WTC11 (cell line): ENCODE data around the gene EPN1. TPM values are rescaled to one million over a fixed set of nuclear protein-coding genes. Genes with fewer than 3 reads are reported as not detected.

Experiments
- ATAC-seq: fragments of 200-7000 bp; cut with Tn5 transposase; 2 replicates; pipeline ENCODE4 v1.10.0; 2021; ENCODE audit warnings: mild to moderate bottlenecking, moderate library complexity
- CTCF ChIA-PET: fragments of 300-600 bp; sonication (Branson Sonifier 250); formaldehyde crosslinking; loops from one replicate; lab custom pipeline; 2021; ENCODE audit warnings: antibody characterized with exemption; lab: Charles Lee
- POLR2A ChIA-PET: fragments of 350-600 bp; sonication (Branson Sonifier 250); formaldehyde crosslinking; loops from one replicate; lab custom pipeline; 2021; ENCODE audit warnings: antibody characterized with exemption; lab: Charles Lee
- DNase-seq: peaks from one replicate; pipeline ENCODE4 v3.0.0; 2021; ENCODE audit warnings: low spot score
- H3K27ac Mint-ChIP-seq: 2 replicates; pipeline ENCODE4 v1.8.0; 2021; ENCODE audit warnings: mixed read lengths
- H3K27me3 Mint-ChIP-seq: 2 replicates; pipeline ENCODE4 v1.8.0; 2021; ENCODE audit warnings: low read depth, mild to moderate bottlenecking, moderate library complexity, mixed read lengths
- H3K36me3 Mint-ChIP-seq: 2 replicates; pipeline ENCODE4 v1.8.0; 2021; ENCODE audit warnings: mixed read lengths
- H3K4me1 Mint-ChIP-seq: 2 replicates; pipeline ENCODE4 v1.8.0; 2022; ENCODE audit warnings: mixed read lengths
- H3K4me3 Mint-ChIP-seq: 2 replicates; pipeline ENCODE4 v1.8.0; 2021; ENCODE audit warnings: mild to moderate bottlenecking, moderate library complexity, mixed read lengths
- H3K9me3 Mint-ChIP-seq: 2 replicates; pipeline ENCODE4 v1.8.0; 2021; ENCODE audit warnings: mixed read lengths
- AR ChIP-seq: fragments of 250-450 bp; sonication (Bioruptor Pico); IDR thresholded peaks from 2 replicates; pipeline ENCODE4 v1.9.0; 2021; ENCODE audit warnings: mild to moderate bottlenecking
- CREB1 ChIP-seq: sonication (generic); formaldehyde crosslinking; IDR thresholded peaks from 2 replicates; pipeline ENCODE4 v1.8.0; 2023; ENCODE audit warnings: mild to moderate bottlenecking, missing genetic modification reagents
- FOXK1 ChIP-seq: sonication (generic); formaldehyde crosslinking; IDR thresholded peaks from 2 replicates; pipeline ENCODE4 v1.8.0; 2022; ENCODE audit warnings: mild to moderate bottlenecking, moderate library complexity, missing genetic modification reagents
- GABPB1 ChIP-seq: sonication (generic); formaldehyde crosslinking; IDR thresholded peaks from 2 replicates; pipeline ENCODE4 v1.8.1; 2023; ENCODE audit warnings: mild to moderate bottlenecking, missing genetic modification reagents
- IRF1 ChIP-seq: sonication (generic); formaldehyde crosslinking; IDR thresholded peaks from 2 replicates; pipeline ENCODE4 v1.8.0; 2023; ENCODE audit warnings: missing genetic modification reagents
- MXD4 ChIP-seq: fragments of 250-450 bp; sonication (Bioruptor Pico); IDR thresholded peaks from 2 replicates; pipeline ENCODE4 v1.8.0; 2021; ENCODE audit warnings: mild to moderate bottlenecking, moderate library complexity, borderline replicate concordance
- NFYB ChIP-seq: sonication (generic); formaldehyde crosslinking; conservative IDR thresholded peaks from 2 replicates; pipeline ENCODE4 v1.8.0; 2022; ENCODE audit warnings: low read depth, missing genetic modification reagents
- NR1H2 ChIP-seq: sonication (generic); formaldehyde crosslinking; IDR thresholded peaks from 2 replicates; pipeline ENCODE4 v1.9.0; 2021; ENCODE audit warnings: mild to moderate bottlenecking, moderate library complexity, missing genetic modification reagents
- NR3C1 ChIP-seq: sonication (generic); formaldehyde crosslinking; conservative IDR thresholded peaks from 2 replicates; pipeline ENCODE4 v1.8.1; 2023; ENCODE audit warnings: low read depth, mild to moderate bottlenecking, missing genetic modification reagents
- RELA ChIP-seq: sonication (generic); formaldehyde crosslinking; IDR thresholded peaks from 2 replicates; pipeline ENCODE4 v1.8.1; 2022; ENCODE audit warnings: missing genetic modification reagents, mild to moderate bottlenecking, borderline replicate concordance
- TP53 ChIP-seq: sonication (generic); formaldehyde crosslinking; IDR thresholded peaks from 2 replicates; pipeline ENCODE4 v1.8.1; 2023; ENCODE audit warnings: mild to moderate bottlenecking, missing genetic modification reagents
- USF2 ChIP-seq: sonication (generic); formaldehyde crosslinking; IDR thresholded peaks from 2 replicates; pipeline ENCODE4 v1.8.1; 2023; ENCODE audit warnings: mild to moderate bottlenecking, missing genetic modification reagents, moderate library complexity
- ZBTB21 ChIP-seq: sonication (generic); formaldehyde crosslinking; IDR thresholded peaks from 2 replicates; pipeline ENCODE4 v1.8.1; 2023; ENCODE audit warnings: mild to moderate bottlenecking, missing genetic modification reagents, borderline replicate concordance
- ZNF232 ChIP-seq: sonication (generic); formaldehyde crosslinking; IDR thresholded peaks from 2 replicates; pipeline ENCODE4 v1.8.0; 2022; ENCODE audit warnings: mild to moderate bottlenecking, missing genetic modification reagents
- ZNF317 ChIP-seq: sonication (generic); formaldehyde crosslinking; IDR thresholded peaks from 2 replicates; pipeline ENCODE4 v1.8.1; 2023; ENCODE audit warnings: low read depth, mild to moderate bottlenecking, moderate library complexity, missing genetic modification reagents, borderline replicate concordance
- ZNF396 ChIP-seq: fragments of 250-450 bp; sonication (Bioruptor Pico); IDR thresholded peaks from 2 replicates; pipeline ENCODE4 v1.8.0; 2021; ENCODE audit warnings: mild to moderate bottlenecking, moderate library complexity, borderline replicate concordance
- ZNF671 ChIP-seq: fragments of 250-450 bp; sonication (Bioruptor Pico); IDR thresholded peaks from 2 replicates; pipeline ENCODE4 v1.8.0; 2021; ENCODE audit warnings: mild to moderate bottlenecking
- total RNA-seq: library from RNA; stranded (reverse); gene quantifications from 3 replicates; pipeline ENCODE4 v1.2.3, GENCODE V29; 2021
- TF ChIP-seq, protein P1 (sequence below): sonication (generic); formaldehyde crosslinking; IDR thresholded peaks from 2 replicates; pipeline ENCODE4 v1.8.1; 2023; ENCODE audit warnings: mild to moderate bottlenecking, missing genetic modification reagents
- TF ChIP-seq, protein P2 (sequence below): fragments of 200-600 bp; IDR thresholded peaks from 2 replicates; pipeline ENCODE4 v1.8.0; 2022; ENCODE audit warnings: antibody characterized with exemption
- TF ChIP-seq, protein P3 (sequence below): fragments of 250-450 bp; sonication (Bioruptor Pico); IDR thresholded peaks from 2 replicates; pipeline ENCODE4 v1.8.0; 2021; ENCODE audit warnings: mild to moderate bottlenecking
- TF ChIP-seq, protein P4 (sequence below): sonication (generic); formaldehyde crosslinking; IDR thresholded peaks from 2 replicates; pipeline ENCODE4 v1.8.0; 2022; ENCODE audit warnings: mild to moderate bottlenecking, missing genetic modification reagents
- TF ChIP-seq, protein P5 (sequence below): sonication (generic); formaldehyde crosslinking; IDR thresholded peaks from 2 replicates; pipeline ENCODE4 v1.8.0; 2023; ENCODE audit warnings: mild to moderate bottlenecking, missing genetic modification reagents

Gene EPN1
- total RNA-seq, 1 experiment from 2014 or later, result 234 TPM

DNA sequence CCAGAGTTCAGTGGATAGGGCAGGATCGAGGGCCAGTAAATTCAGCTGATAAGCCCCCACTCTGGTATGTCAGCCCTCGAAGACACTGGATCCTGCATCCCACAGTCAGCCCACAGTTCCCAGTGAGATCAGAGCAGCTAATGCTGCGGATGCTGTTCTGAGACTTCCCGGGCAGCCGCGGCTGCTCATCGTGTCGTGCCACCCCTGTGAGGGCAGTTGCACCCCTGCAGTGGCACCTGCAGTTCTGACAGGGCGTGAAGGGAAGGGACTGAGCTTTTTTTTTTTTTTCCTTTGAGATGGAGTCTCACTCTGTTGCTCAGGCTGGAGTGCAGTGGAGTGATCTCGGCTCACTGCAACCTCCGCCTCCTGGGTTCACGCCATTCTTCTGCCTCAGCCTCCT is 7.5 kb upstream of the EPN1 start:
- DNase-seq (no peak), ATAC-seq (no peak)
- ChIA-PET CTCF (interaction anchor here (0.6 to 0.8 kb wide), 2 partner anchors 13 to 15 kb away, joined by 3 to 4 read pairs; partner anchors contain the start of gene U2AF2), POLR2A (no interaction called here)
- H3K4me3 Mint-ChIP-seq, result no peak overlapping the region
- TF ChIP-seq, protein P1, sequence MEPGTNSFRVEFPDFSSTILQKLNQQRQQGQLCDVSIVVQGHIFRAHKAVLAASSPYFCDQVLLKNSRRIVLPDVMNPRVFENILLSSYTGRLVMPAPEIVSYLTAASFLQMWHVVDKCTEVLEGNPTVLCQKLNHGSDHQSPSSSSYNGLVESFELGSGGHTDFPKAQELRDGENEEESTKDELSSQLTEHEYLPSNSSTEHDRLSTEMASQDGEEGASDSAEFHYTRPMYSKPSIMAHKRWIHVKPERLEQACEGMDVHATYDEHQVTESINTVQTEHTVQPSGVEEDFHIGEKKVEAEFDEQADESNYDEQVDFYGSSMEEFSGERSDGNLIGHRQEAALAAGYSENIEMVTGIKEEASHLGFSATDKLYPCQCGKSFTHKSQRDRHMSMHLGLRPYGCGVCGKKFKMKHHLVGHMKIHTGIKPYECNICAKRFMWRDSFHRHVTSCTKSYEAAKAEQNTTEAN, result no peak
- no peak for TF ChIP-seq ZNF232 (CRISPR knock-in tag)
- no peak for TF ChIP-seq ZNF317
- no peak for TF ChIP-seq NR1H2
- TF ChIP-seq CREB1, result no peak
- TF ChIP-seq, protein P2, sequence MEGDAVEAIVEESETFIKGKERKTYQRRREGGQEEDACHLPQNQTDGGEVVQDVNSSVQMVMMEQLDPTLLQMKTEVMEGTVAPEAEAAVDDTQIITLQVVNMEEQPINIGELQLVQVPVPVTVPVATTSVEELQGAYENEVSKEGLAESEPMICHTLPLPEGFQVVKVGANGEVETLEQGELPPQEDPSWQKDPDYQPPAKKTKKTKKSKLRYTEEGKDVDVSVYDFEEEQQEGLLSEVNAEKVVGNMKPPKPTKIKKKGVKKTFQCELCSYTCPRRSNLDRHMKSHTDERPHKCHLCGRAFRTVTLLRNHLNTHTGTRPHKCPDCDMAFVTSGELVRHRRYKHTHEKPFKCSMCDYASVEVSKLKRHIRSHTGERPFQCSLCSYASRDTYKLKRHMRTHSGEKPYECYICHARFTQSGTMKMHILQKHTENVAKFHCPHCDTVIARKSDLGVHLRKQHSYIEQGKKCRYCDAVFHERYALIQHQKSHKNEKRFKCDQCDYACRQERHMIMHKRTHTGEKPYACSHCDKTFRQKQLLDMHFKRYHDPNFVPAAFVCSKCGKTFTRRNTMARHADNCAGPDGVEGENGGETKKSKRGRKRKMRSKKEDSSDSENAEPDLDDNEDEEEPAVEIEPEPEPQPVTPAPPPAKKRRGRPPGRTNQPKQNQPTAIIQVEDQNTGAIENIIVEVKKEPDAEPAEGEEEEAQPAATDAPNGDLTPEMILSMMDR, result no peak
- TF ChIP-seq, protein P3, sequence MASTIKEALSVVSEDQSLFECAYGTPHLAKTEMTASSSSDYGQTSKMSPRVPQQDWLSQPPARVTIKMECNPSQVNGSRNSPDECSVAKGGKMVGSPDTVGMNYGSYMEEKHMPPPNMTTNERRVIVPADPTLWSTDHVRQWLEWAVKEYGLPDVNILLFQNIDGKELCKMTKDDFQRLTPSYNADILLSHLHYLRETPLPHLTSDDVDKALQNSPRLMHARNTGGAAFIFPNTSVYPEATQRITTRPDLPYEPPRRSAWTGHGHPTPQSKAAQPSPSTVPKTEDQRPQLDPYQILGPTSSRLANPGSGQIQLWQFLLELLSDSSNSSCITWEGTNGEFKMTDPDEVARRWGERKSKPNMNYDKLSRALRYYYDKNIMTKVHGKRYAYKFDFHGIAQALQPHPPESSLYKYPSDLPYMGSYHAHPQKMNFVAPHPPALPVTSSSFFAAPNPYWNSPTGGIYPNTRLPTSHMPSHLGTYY (CRISPR knock-in tag), result no peak
- TF ChIP-seq IRF1, result no peak
- TF ChIP-seq MXD4, result no peak
- no peak for TF ChIP-seq NFYB (CRISPR knock-in tag)
- no peak for TF ChIP-seq USF2 (CRISPR knock-in tag)
- no peak for TF ChIP-seq TP53 (CRISPR knock-in tag)
- TF ChIP-seq ZNF396 (CRISPR knock-in tag), result no peak
- no peak for TF ChIP-seq ZBTB21 (CRISPR knock-in tag)
- no peak for TF ChIP-seq AR (CRISPR knock-in tag)
- no peaks in the 10 kb centered on the region for H3K9me3 Mint-ChIP-seq
- H3K27ac Mint-ChIP-seq, result no peak overlapping the region
- H3K4me1 Mint-ChIP-seq, result peaks cover 19% of the 10 kb centered on the region
- no peaks in the 10 kb centered on the region; the same call in 1 of the 2 replicates for H3K27me3 Mint-ChIP-seq
- peaks cover 64% of the 10 kb centered on the region for H3K36me3 Mint-ChIP-seq

- Mint-ChIP-seq H3K4me3 (no peak overlapping the region), H3K36me3 (peaks cover 60% of the 10 kb centered on the region), H3K9me3 (no peaks in the 10 kb centered on the region), H3K4me1 (peaks cover 20% of the 10 kb centered on the region), H3K27ac (no peak overlapping the region), H3K27me3 (no peaks in the 10 kb centered on the region)
- POLR2A ChIA-PET, result no interaction called here
- DNase-seq, result no peak
- ATAC-seq, result no peak
- CTCF ChIA-PET, result interaction anchor here (0.8 kb wide), 1 partner anchor 15 kb away, joined by 3 read pairs; no protein-coding TSS in a partner anchor
- TF ChIP-seq, protein P4, sequence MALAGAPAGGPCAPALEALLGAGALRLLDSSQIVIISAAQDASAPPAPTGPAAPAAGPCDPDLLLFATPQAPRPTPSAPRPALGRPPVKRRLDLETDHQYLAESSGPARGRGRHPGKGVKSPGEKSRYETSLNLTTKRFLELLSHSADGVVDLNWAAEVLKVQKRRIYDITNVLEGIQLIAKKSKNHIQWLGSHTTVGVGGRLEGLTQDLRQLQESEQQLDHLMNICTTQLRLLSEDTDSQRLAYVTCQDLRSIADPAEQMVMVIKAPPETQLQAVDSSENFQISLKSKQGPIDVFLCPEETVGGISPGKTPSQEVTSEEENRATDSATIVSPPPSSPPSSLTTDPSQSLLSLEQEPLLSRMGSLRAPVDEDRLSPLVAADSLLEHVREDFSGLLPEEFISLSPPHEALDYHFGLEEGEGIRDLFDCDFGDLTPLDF (CRISPR knock-in tag), result no peak
- TF ChIP-seq ZNF671, result no peak
- no peak for TF ChIP-seq RELA (CRISPR knock-in tag)
- no peak for TF ChIP-seq NR3C1 (CRISPR knock-in tag)
- no peak for TF ChIP-seq IRF1
- TF ChIP-seq FOXK1, result no peak
- no peak for TF ChIP-seq GABPB1 (CRISPR knock-in tag)
- TF ChIP-seq, protein P5, sequence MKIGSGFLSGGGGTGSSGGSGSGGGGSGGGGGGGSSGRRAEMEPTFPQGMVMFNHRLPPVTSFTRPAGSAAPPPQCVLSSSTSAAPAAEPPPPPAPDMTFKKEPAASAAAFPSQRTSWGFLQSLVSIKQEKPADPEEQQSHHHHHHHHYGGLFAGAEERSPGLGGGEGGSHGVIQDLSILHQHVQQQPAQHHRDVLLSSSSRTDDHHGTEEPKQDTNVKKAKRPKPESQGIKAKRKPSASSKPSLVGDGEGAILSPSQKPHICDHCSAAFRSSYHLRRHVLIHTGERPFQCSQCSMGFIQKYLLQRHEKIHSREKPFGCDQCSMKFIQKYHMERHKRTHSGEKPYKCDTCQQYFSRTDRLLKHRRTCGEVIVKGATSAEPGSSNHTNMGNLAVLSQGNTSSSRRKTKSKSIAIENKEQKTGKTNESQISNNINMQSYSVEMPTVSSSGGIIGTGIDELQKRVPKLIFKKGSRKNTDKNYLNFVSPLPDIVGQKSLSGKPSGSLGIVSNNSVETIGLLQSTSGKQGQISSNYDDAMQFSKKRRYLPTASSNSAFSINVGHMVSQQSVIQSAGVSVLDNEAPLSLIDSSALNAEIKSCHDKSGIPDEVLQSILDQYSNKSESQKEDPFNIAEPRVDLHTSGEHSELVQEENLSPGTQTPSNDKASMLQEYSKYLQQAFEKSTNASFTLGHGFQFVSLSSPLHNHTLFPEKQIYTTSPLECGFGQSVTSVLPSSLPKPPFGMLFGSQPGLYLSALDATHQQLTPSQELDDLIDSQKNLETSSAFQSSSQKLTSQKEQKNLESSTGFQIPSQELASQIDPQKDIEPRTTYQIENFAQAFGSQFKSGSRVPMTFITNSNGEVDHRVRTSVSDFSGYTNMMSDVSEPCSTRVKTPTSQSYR (CRISPR knock-in tag), result no peak
Observed at GRCh38 chr19:55667958-55668357, 7.1 kb upstream of the EPN1 start.
